HG03457 (cell line): Measurements from ENCODE around the gene NXF2.
"Not testable (repeated sequence)": the region's sequence is repeated elsewhere in the genome, so short reads cannot be mapped to it uniquely, and the experiment has no call there.

Source experiments
- ATAC-seq: cut with Tn5 transposase; IDR thresholded peaks from one replicate; pipeline ENCODE4 v1.9.1; 2021; ENCODE audit warnings: moderate number of reproducible peaks; ENCODE audit not compliant: unreplicated experiment

Gene NXF2

DNA sequence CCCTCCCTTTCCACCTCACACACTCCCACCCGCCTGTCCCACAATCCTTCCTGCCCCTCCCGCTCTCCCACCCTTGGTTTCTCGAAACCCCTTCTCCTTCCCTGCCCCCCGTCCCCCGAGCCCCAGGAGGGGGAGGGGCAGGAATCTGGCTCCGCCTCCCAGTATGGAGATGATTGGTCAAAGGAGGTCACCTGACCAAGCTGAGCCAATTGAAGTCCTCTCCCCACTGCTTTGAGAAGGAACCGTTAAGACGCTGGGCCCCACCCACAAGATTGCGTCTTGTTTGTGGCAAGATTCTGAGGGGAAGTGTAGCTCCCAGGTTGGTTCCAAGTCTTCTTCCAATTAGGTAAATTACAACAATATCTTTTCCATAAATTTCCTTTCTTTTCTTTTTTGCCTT lies at the start of gene NXF2:
NXF2 (plus strand) TSS at position 275 of the 400 bp plus-strand sequence. CDS start 59,912 bp downstream, outside the sequence.
- not testable (repeated sequence) for ATAC-seq

DNA sequence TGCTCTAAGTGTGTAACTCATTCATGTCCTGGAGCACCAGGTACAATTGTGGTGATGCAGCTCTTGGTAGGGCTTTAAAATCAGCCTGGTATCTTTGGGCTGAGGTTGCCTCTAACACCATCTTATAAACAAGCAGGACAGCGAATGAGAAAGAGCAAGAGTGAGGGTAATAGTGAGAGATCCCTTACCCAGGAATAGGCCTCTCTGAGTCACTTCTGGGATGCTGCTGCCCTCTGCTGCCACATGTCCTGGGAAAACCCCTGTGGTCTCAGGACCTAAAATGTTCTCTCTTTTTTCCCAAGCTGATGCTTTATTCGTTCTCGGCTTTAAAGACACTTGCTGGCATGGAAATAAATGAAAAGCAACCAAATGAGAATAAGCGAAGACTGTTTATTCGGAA lies 39.0 kb upstream of the NXF2 start:
- ATAC-seq, result not testable (repeated sequence)

DNA sequence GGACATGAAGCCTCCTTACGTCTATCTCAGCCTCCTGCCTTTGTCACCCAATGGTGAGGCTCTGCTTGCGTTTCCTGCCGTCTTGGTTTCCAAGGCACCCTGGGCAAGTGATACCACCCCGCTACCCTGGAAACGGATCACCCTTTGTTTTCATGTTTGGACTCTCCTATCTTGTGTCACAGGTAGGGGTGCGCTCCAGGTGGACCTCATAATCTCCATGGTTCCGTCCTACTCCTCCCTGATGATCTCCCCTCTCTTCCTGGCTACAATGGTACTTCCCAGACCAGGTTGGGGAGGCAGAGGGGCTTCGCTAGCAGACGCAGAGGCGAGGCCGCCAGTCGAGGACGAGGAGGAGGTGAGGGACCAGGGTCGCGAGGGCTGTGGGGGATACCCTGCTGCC lies 32.0 kb upstream of the NXF2 start, which contains the start of gene TCP11X1:
TCP11X1 (plus strand) TSS at position 316 of the 400 bp plus-strand sequence.
- not testable (repeated sequence) for ATAC-seq

- ATAC-seq, result not testable (repeated sequence)
Observed at GRCh38 chrX:102216497-102216896, 30.5 kb upstream of the NXF2 start.

- ATAC-seq, result not testable (repeated sequence)
Observed at GRCh38 chrX:102235678-102236077, 11.3 kb upstream of the NXF2 start.

GRCh38 chrX:102240265-102240664 lies 6.7 kb upstream of the NXF2 start:
- not testable (repeated sequence) for ATAC-seq

GRCh38 chrX:102272231-102272630 lies 25.3 kb downstream of the NXF2 start:
- not testable (repeated sequence) for ATAC-seq

GRCh38 chrX:102338162-102338561 lies 91.2 kb downstream of the NXF2 start:
- ATAC-seq, result no peak

DNA sequence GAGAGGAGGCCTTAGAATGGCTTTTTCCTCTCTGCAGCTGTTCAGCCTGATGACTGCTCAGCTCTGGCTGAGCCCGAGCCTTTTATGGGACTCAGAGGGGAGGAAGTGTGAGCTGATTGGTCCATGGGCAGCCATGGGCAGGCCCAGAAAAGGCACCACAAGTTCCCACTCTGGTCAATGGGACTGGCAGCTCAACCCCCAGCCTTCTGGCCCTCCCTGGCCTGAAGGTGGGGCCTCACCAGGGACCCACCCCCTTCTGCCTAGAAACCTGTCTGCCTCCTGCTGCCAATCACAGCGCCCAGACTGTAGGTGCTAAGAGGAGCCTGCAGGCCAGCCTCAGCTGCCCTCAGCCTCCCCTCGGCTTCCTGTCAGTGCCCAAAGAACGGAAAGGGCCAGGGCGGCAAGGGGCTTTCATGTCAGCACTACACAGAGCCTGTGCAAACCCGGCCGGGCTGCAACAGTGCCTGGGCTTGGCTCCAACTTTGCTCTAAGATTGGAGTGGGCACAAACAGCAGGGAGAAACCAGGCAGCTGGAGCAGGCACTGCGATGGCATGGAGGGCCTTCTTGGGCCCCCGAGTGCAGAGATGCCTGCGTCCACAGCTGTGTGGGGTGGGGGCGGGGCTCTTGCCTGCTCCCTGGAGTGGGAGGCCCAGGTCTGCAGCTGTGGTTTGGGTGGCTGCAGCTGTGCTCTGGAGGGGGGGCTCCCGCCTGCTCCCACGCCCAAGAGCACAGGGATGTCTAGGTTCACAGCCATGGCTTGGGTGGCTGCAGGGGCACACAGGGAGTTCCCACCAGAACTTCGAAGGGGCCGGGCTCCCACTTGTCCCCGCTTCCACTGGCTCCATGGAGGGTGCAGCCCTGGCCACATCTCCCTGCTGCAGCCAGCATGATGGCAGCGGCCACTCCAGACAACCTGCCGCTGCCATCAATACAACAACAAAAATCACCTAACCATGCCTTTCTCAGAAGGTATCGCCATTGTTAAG lies 92.6 kb downstream of the NXF2 start:
- ATAC-seq, result no peak

DNA sequence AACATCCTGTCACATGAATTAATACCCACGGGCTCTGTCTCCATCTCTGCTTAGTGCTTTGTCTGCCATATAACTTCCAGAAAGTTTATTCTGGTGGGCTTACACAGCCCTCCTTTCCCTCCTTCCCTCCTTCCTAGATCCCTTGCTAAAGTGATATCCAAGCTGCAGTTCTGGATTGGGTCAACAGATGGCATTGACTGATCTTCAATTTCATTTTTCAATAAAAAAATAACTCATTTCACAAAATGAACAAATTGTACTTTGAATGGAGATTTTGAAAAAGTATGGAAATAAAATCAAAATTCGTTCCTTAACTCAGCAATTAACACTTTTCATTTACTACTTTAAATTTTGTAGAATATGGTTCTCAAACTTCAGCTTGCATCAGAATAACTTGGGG lies 94.9 kb downstream of the NXF2 start:
- ATAC-seq, result no peak

- ATAC-seq, result no peak
Observed at GRCh38 chrX:102345916-102346315, 98.9 kb downstream of the NXF2 start.
